GM21360 (cell line): ENCODE results near the gene DNM2.

ENCODE experiments used
- ATAC-seq: cut with Tn5 transposase; IDR thresholded peaks from one replicate; pipeline ENCODE4 v1.9.1; 2021; ENCODE audit warnings: mild to moderate bottlenecking, moderate library complexity; ENCODE audit not compliant: unreplicated experiment

The DNM2 gene

DNA sequence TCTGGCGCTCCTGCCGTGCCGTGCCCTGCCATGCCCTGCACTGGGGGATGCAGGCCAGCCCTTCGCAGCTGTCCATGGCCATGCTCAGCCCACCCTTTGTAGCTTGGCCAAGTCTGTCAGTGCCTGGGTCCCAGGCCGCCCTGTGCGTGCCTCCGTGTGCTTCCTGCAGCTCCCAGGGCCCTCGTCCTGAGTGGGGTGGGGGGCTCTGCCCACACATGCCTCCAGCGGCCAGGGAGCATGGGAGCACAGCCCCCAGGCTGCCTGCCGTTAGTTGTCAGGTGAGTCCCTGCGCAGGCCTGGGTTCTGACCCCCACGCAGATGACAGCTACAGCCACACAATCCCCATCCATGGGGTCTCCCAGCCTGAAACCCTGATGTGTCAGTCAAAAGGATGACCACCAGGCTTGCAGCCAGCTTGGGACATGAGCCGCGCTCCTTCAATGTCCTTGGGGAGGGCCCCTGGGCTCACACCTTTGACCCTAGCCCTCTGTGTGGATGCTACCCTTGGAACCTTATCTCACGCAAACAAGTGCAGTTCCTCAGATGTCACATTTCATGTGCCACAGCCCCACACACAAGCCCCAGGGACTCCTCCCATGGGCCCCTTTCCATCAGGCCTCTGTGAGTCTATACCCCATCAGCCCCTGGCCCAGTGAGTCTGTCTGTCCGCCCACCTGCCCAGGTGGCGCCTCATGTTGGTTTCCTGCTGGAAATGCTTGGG is 93.7 kb downstream of the DNM2 start:
- ATAC-seq, result no peak

DNA sequence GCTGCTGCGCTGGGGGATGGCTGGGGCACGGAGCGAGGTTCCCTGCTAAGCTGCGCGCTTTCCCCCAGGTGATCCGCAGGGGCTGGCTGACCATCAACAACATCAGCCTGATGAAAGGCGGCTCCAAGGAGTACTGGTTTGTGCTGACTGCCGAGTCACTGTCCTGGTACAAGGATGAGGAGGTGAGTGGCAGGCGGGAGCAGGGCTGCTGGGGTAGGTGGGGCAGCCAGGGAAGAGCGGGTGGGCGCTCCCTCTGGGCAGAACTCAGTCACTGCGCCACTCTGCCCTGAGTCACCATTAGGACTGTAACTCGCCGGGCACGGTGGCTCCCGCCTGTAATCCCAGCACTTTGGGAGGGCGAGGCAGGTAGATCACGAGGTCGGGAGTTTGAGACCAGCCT is 94.3 kb downstream of the DNM2 start:
- no peak for ATAC-seq

DNA sequence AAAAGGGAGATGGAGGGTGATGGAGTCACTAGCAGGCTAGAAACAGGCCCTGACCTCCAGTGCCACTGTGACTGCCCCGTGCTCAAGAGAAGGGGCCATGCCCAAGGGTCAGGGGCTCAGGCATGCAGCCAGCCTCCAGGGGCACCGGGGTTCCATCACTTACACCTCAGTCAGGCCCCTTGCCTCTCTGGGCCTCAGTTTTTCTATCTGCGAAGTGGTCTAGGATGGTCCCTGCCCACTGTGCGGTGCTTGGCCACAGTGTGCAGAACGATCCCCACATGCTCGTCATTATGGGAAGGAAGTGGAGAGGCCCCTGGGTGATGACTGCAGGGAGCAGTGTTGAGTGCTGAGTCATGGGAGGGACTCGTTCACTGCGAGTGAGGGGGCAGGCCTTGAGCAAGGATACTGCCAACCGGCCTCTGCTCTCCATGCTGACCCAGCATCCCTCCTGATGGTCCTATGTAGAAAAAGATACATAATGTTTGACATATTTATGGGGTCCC is 95.1 kb downstream of the DNM2 start:
- ATAC-seq, result no peak

DNA sequence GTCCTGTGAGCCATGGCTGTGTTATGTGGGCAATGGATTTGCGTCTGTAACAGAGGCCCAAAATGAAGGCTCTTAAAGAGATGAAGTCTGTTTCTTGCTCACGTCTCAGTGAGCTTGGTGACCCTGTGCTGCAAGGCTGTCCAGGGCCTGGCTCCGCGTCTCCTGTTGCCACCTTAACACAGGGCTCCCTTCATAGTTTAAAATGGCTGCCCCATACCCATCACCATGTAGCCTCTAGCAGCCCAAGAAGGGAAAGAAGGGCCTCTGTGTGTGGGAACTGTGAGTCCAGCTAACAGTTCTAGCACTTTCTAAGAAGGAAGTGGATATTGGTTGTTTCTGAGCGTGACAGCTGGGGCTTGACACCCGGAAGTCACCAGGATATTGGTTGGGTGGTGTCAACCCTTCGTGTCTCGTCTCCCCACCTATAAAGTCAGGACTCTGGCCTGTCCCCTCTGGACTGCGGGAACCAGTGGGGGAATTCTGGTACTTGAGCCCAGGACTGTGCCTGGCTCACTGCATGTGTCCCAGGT is 97.2 kb downstream of the DNM2 start:
- ATAC-seq, result no peak

DNA sequence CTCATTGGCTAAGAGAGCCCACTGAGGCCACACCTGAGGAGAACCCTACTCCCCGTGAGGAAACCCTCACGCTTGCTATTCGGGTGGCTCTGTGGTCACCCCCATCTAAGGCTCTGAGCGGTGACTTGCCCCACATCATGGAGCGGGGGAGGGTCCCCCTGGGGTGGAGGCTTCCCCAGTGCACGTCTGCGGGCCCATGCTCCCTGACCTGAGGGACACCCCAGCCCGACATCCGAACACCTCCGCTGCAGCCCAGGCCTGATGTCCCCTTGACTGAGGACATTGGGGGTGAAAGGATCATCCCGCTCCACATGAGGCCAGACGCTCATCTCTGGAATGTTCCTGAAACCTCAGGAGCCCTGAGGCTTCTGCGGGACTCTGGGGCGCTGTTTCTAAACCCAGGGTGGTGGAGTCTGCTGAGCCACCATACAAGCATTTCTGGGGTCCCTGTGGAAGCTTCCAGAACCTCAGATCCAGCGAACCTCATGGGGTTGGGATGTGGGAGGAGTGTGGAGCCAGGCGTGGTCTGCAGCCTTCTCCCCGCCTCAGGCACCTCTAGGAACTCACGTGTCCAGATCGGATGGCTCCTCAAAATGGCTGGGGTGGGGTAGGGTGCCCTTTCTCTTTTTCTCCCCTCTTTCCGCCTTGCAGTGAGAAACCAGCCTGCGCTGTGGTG is 98.2 kb downstream of the DNM2 start:
- no peak for ATAC-seq

DNA sequence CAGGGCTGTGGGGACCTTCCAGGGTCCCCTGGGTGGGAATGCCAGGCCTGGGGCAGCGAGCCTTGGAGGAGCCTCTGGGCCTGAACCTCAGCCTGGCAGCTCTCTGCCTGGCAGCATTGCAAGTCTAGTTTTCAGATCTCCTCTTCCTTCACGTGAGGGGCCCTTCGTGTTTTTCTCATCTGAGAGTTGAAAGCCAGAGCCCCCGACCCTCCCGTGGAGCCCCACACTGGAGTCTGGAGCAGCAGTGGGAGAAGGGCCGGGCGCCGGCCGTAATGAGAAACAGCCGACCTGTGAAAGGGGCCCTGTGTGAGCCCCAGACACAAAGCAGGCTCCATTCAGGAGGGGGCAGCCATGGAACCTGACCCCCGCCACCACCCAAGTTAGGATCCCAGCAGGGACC is 98.8 kb downstream of the DNM2 start:
- ATAC-seq, result no peak

DNA sequence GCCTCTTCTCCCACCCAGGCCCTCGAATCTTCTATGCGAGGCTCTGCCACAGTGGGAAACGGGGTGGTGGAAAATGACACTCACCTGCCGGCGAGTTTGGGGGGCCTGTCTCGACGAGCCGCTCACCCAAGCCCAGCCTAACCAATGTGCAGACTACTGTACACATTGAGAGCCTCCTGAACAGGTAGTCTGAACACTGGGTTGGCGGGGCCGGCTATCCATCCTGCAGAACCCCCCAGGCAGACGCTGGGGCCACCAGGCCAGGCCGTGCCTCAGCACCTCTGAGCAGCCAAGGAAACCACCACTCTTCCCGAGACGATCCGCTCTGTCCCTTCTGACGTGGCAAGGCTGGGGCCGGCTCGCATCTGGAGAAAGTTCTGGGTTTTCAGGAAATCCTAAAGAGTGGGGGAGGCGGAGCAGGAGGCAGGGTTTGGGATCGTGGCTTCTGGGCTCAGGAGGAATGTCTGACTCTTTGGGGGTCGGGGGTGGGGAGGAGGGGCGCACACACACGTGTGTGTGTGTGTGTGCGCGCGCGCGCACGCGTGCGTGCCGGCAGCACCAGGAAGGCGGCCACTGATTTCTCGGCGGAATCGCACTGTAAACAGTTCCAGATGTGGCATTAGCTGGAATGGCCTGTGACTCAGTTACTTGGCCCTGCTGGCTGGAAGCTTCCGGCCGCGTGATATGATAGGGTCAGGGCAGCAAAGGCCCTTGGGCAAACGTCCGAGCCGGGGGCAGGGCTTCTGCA is 99.6 kb downstream of the DNM2 start:
- ATAC-seq, result no peak

DNA sequence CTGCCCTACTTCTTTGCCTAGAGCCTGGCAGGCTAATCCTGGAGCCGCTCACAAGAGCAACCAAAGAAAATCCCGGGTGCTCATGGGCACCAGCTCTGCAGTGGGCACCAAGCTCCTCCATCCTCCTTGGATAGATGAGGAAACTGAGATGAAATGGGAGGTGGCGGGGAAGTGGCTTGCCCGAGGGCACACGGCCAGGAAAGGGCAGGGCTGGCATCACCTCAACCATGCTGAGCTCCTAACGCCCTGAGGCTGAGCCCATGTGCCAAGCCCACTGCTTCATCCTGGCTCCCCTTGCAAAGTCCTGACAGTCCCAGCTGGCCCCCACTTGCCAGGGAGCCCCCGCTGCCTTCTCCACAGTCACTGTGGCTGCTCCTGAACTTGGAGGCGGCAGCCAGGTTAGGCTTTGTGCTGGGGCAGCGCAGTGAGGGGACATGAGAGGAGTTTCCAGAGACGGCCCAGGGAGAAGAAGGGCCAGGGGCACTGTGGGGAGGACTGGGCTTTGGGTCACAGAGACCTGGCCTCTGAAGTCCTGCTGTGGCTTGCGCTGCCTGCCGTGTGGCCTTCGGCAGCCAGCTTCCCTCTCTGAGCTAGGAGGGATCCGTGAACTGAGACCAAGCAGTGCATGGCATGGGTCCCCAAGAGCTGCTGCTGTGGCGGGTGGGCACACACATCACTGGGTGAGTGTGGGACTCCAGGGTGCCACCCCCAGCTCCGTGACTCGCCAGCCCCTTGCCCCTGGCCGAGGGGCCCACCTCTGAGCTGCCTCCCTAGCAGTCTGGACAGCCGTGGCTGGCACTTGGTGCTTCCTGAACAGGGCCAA is 100.6 kb downstream of the DNM2 start:
- ATAC-seq, result no peak

DNA sequence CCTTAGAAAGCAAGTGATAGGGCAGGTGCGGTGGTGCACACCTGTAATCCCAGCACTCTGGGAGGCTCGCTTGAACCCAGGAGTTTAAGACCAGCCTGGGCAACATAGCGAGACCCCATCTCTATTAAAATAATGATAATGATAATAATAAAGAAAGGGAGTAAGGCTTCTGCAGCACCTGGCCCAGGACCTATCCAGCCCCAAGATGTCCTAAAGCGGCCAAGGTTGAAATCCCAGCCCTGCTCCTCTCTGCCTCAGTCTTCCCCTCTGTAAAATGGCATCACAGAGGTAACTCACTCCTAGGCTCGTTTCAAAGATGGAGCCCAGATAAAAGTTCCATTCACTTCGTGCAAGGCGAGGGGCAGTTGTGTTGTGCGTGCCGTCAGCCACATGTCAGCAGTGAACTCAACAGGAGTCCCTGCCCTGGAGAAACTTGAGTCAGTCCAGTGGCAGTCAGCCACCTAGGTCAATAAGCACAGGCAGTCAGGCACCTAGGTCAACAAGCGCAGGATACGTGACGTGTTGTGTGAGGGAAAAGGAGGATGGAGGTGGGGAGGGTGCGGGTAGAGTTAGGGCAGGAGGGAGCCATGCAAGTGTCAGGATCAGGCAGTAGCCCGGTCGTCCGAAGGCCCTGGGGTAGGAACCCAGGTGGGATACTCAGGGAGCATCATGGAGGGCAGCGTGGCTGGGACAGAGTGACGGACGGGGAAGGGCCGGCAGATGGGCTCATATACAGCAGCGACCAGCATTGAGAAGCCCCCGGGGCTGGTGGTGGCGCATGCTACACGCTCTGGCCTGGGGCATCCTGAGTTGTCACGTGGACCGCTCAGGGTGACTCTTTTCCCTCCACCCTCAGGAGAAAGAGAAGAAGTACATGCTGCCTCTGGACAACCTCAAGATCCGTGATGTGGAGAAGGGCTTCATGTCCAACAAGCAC is 101.5 kb downstream of the DNM2 start:
- ATAC-seq, result no peak

DNA sequence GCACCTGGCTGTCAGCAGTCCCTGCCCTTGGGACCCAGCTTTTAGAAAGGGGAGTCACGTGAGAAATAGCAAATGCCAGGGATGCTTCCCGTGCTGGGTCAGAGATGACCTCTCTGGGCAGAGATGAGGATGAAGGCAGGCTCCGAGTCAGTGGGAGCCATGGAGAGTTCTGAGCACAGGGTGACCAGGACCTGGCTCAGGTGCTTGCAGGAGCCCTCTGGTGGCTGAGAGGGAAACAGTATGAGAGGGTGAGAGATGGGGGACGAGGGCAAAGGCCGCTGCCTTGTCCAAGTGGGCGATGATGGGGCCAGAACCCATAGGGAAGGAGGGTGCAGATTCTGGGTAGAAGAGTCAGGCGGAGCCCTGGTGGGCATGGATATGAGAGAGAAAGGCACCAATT is 102.3 kb downstream of the DNM2 start:
- no peak for ATAC-seq

DNA sequence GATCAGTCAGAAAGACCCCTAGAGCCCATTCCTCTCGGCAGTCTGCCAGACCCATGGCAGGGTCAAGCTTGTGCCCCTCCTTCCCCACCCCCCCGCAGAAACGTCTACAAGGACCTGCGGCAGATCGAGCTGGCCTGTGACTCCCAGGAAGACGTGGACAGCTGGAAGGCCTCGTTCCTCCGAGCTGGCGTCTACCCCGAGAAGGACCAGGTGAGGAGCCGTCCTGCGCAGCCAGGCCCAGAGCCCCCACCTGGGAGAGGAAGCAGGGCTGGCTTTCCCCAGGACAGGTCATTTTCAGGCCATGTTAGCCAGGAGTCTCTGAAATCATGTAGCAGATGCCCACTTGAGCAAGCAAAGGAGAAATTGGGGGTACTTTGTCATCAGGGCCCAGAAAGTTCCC is 105.8 kb downstream of the DNM2 start:
- no peak for ATAC-seq

DNA sequence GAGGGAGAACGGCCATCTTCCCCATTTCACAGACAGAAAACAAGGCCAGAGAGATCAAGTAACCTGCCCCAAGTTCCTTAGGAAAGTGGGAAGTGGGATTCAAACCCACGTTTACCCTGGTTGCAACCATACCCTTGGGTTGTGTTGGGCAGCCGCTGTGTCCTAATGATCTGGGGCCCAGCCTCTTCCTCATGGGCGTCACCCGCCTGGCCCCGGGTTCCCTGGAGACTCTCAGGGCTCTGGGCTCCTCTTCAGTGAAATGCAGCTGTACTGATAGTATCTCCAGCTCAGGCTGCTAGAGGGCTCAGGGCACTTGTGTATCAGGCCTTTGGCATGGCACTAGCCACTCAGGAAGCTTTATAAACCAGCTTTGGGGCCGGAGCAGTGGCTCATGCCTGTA is 108.4 kb downstream of the DNM2 start:
- ATAC-seq, result no peak

DNA sequence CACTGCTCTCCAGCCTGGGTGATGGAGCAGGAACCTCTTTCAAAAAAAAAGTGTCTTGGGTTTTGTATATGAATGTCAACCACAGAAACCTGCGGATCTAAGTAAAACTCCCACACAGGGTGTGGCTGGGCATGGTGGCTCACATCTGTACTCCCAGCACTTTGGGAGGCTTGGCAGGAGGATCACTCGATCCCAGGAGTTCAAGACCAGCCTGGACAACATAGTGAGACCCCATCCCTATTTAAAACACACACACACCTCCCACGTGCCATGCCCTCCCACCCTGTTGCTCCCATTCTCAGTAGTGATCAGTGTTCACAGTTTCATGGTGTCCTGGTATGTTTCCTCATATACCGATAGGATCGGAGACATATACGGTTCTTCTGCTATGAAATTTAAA is 109.0 kb downstream of the DNM2 start:
- ATAC-seq, result no peak

DNA sequence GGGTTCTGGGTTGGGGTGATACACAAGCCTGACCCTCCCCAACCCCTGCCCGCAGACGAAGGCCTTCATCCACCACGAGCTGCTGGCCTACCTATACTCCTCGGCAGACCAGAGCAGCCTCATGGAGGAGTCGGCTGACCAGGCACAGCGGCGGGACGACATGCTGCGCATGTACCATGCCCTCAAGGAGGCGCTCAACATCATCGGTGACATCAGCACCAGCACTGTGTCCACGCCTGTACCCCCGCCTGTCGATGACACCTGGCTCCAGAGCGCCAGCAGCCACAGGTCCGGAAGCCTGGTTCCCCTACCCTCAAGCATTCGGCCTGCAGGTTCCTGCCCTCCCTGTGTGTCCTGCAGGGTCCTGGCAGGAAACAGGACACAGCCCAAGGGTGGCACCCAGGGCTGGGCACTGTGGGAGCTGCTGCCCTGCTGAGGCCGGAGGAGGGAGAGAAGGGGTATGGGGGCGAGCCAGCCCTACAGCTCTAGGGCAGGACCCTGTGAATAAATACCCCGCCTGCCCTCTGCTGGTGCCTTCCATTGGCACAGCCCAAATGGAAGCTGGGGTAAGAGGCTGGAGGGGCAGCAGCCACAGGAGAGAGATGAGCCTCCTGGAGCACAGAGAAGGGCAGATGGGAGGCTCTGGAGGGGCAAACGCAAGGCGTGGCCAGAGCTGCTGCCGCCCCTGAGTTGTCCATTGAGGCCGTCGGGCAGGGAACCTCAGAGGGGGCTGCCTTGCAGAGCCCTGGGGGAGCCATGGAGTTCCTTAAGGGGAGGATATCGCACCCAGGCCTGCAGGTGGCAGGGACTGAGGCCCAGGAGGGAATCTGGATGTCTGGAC is 111.3 kb downstream of the DNM2 start:
- no peak for ATAC-seq

DNA sequence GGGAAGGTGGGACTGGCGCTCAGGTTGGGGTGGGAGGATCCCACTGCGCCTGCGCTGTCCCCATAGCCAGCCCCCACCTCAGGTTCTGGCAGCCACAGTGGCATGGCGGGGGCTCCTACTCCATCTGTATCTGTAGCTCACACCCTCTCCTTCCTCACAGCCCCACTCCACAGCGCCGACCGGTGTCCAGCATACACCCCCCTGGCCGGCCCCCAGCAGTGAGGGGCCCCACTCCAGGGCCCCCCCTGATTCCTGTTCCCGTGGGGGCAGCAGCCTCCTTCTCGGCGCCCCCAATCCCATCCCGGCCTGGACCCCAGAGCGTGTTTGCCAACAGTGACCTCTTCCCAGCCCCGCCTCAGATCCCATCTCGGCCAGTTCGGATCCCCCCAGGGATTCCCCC is 112.1 kb downstream of the DNM2 start:
- ATAC-seq, result no peak

DNA sequence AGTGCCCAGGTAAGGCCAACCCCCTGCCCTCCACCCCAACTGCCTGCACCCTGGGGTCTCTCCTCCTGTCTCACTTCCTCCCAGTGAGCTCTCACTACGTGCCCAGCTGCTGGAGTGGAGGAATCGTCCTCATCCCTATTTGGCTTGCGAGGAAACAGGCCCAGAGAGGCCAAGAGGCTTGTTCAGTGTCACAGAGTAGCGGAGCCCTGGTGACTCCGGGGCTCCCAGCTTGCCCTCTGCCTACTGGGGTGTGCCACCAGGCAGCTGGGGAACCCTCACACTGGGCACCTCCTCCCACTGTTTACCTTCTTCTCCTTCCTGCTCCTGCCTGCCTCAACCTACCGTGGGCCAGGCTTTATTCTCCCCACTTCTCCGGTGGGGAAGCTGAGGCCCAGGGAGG is 112.5 kb downstream of the DNM2 start:
- no peak for ATAC-seq

DNA sequence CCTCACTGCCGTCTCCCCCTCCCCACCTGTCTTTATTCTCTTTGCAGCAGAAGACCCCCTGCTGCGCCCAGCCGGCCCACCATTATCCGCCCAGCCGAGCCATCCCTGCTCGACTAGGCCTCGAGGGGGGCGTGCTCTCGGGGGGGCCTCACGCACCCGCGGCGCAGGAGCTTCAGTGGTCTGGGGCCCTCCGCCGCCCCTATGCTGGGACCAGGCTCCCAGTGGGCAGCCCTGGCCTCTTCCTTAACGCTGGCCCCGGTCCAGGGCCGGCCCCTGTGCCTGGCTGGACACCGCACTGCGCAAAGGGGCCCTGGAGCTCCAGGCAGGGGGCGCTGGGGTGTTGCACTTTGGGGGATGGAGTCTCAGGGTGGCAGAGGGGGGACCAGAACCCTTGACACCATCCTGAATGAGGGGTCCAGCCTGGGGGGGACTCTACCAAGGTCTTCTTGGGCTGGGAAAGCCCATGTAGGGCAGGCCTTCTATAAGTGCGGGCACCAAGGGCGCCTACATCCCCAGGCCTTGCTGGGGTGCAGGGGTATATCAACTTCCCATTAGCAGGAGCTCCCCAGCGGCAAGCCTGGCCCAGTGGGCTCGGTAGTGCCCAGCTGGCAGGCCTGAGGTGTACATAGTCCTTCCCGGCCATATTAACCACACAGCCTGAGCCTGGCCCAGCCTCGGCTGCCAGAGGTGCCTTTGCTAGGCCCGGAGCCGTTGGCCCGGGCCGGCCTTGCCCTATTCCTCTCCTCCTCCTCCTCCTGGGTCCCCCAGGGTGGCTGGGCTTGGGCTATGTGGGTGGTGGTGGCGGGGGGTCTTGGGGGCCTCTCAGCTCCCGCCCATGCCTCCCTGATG is 113.3 kb downstream of the DNM2 start:
- ATAC-seq, result no peak
